ENCODE results near the gene USP8.

USP8 gene

GRCh38 chr15:50546566-50546965 is 122.4 kb downstream of the USP8 start, which contains the start of gene USP50:
Gene USP50, minus strand, starts transcription at chr15:50546666. Its CDS starts 141 bp downstream, at chr15:50546525.
- no peak for DNase-seq

- DNase-seq, result no peak
These were observed 125.1 kb downstream of the USP8 start for GRCh38 chr15:50549326-50549725.

- no peak for DNase-seq
These were observed 128.0 kb downstream of the USP8 start for GRCh38 chr15:50552238-50552637.

GRCh38 chr15:50556642-50557371 is 132.6 kb downstream of the USP8 start:
- DNase-seq, result no peak

GRCh38 chr15:50558012-50558411 is 133.8 kb downstream of the USP8 start:
- no peak for DNase-seq

GRCh38 chr15:50562735-50563640 is 138.8 kb downstream of the USP8 start:
- DNase-seq, result no peak

GRCh38 chr15:50563756-50564155 is 139.6 kb downstream of the USP8 start:
- DNase-seq, result no peak

Data from NCI-H1930 (cell line).